ENCODE results near the gene GIMD1. TPM values are rescaled to one million over a fixed set of nuclear protein-coding genes. Genes with fewer than 3 reads are reported as not detected.

Gene GIMD1
- total RNA-seq, 1 experiment from 2014 or later, result not detected

GRCh38 chr4:106315968-106316772 lies 52.4 kb downstream of the GIMD1 start, which contains the start of the genes AIMP1 and TBCK:
TSS of gene AIMP1 (plus strand) at chr4:106316550. CDS start at chr4:106325010, 8,460 bp downstream.
TSS of gene TBCK (minus strand) at chr4:106316209. CDS start at chr4:106308960, 7,249 bp downstream.
- Histone ChIP-seq H3K36me3 (no peaks in the 10 kb centered on the region; the same call in 1 of the 2 replicates), H3K27me3 (replicated peaks) (no peaks in the 10 kb centered on the region), H3K4me1 (replicated peaks) (peaks cover 10% of the 10 kb centered on the region), H3K4me3 (peak within 1 kb of the TSS; percentile 60), H3K27ac (peak within 1 kb of the TSS; percentile 98), H3K9me3 (replicated peaks) (no peaks in the 10 kb centered on the region)
- DNase-seq (ENCODE audit: low read depth in 1 of 2, low spot score in 2 of 2), result peak; percentile 90 to 98

GRCh38 chr4:106315476-106315967 lies 53.1 kb downstream of the GIMD1 start:
- DNase-seq (ENCODE audit: low read depth in 1 of 2, low spot score in 2 of 2), result no peak
- Histone ChIP-seq H3K9me3 (replicated peaks) (no peaks in the 10 kb centered on the region), H3K36me3 (no peaks in the 10 kb centered on the region; the same call in 1 of the 2 replicates), H3K27me3 (replicated peaks) (no peaks in the 10 kb centered on the region), H3K4me1 (replicated peaks) (peaks cover 10% of the 10 kb centered on the region), H3K27ac (peak overlapping the region; percentile 98), H3K4me3 (peak overlapping the region; percentile 60)

DNA sequence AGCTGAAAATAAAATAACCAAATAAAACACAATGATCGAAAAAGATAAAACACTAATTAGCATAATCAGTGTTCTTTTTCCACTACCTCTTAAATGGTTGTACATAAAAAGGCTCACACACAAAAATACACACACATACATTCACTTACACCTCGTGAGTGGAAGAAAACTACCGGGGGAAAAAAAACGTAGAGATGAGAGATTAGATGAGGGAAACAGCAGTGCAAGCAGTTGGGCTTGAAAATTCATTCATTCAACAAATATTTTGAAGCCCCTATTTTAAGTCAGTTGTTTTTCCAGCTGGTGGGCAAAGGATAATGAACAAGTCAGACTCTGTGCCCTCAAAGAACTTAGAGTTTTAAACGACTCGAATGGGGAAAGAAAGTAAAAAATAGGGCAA lies 53.6 kb downstream of the GIMD1 start:
- peaks cover 10% of the 10 kb centered on the region for H3K4me1 ChIP-seq (replicated peaks)
- H3K4me3 ChIP-seq, result peak overlapping the region; percentile 60
- no peak for DNase-seq (ENCODE audit: low read depth in 1 of 2, low spot score in 2 of 2)
- H3K27me3 ChIP-seq (replicated peaks), result no peaks in the 10 kb centered on the region
- no peaks in the 10 kb centered on the region; the same call in 1 of the 2 replicates for H3K36me3 ChIP-seq
- H3K9me3 ChIP-seq (replicated peaks), result no peaks in the 10 kb centered on the region
- H3K27ac ChIP-seq, result no peak overlapping the region; the same call in 1 of the 2 replicates

GRCh38 chr4:106312997-106313522 lies 55.5 kb downstream of the GIMD1 start:
- no peak for DNase-seq (ENCODE audit: low read depth in 1 of 2, low spot score in 2 of 2)
- Histone ChIP-seq H3K36me3 (peaks cover 3% of the 10 kb centered on the region; the same call in 1 of the 2 replicates), H3K4me3 (no peak overlapping the region)

DNA sequence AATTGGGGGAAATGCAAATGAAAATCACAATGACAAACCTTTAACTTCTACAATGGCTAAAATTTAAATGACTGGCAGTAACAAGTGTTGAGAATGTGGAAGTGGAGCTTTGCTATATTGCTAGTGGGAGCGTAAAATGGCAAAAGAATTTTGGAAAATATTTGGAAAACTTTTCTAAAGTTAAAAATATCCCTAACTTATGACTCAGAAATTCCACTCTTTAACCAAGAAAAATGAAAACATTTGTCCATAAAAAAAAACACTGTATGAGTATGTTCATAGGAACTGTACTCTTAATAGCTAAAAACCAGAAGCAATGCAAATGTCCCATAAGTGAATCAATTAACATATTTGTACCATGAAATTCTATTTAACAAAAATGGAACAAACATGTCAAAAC lies 56.2 kb downstream of the GIMD1 start:
- Histone ChIP-seq H3K36me3 (peaks cover 3% of the 10 kb centered on the region; the same call in 1 of the 2 replicates), H3K4me3 (no peak overlapping the region), H3K27me3 (replicated peaks) (no peaks in the 10 kb centered on the region), H3K4me1 (replicated peaks) (peaks cover 5% of the 10 kb centered on the region), H3K27ac (no peak overlapping the region), H3K9me3 (replicated peaks) (no peaks in the 10 kb centered on the region)
- no peak for DNase-seq (ENCODE audit: low read depth in 1 of 2, low spot score in 2 of 2)

More at GRCh38 chr4:106312997-106313522, 55.5 kb downstream of the GIMD1 start:
- no peaks in the 10 kb centered on the region for H3K9me3 ChIP-seq (replicated peaks)
- H3K4me1 ChIP-seq (replicated peaks), result peaks cover 10% of the 10 kb centered on the region
- no peak overlapping the region for H3K27ac ChIP-seq
- no peaks in the 10 kb centered on the region for H3K27me3 ChIP-seq (replicated peaks)

Other genes starting within 250 kb of the GIMD1 start
- 16.5 and 22.3 TPM in 2 replicates for gene TBCK, start 52.6 kb downstream of the GIMD1 start, total RNA-seq (2014; rRNA removed; shearing (Covaris generic))
- gene AIMP1, start 52.2 kb downstream of the GIMD1 start, total RNA-seq (2014; rRNA removed; shearing (Covaris generic)), result 48.2 and 57.0 TPM in 2 replicates